ENCODE data around the gene VDR. TPM values are rescaled to one million over a fixed set of nuclear protein-coding genes. Genes with fewer than 3 reads are reported as not detected.
A peak's percentile ranks its signal among the peaks of the same experiment; 100 is the strongest.

Gene VDR
- total RNA-seq, 4 donors from 2014 or later = 62.3 to 191 (median 117) TPM

DNA sequence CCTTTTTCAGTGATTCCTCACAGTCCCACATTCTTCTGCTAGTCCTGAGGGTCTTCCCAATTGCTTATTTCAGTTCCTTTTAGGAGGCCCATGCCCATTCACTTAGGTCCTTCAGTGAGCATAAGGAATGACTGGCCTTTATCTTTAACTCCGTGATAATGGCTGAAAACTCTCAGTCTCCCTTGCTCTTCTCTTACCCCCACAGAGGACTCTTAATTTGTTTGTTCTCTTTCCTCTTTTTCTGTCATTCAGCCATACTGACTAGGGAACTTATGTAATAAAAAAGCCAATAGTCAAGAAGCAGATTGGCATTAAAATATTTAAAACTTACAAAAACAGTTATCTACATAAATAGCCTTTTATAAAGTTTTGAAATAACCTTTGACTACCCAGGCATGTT lies 17.1 kb upstream of the VDR start:
- TF ChIP-seq, protein P1, sequence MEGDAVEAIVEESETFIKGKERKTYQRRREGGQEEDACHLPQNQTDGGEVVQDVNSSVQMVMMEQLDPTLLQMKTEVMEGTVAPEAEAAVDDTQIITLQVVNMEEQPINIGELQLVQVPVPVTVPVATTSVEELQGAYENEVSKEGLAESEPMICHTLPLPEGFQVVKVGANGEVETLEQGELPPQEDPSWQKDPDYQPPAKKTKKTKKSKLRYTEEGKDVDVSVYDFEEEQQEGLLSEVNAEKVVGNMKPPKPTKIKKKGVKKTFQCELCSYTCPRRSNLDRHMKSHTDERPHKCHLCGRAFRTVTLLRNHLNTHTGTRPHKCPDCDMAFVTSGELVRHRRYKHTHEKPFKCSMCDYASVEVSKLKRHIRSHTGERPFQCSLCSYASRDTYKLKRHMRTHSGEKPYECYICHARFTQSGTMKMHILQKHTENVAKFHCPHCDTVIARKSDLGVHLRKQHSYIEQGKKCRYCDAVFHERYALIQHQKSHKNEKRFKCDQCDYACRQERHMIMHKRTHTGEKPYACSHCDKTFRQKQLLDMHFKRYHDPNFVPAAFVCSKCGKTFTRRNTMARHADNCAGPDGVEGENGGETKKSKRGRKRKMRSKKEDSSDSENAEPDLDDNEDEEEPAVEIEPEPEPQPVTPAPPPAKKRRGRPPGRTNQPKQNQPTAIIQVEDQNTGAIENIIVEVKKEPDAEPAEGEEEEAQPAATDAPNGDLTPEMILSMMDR (IDR thresholded peaks at IDR 0.05) = no peak
- TF ChIP-seq POLR2A (IDR thresholded peaks at IDR 0.05) = no peak
- no peak for TF ChIP-seq EP300 (IDR thresholded peaks at IDR 0.05; ENCODE audit: low read depth)
- TF ChIP-seq POLR2AphosphoS5 (IDR thresholded peaks at IDR 0.05) = no peak
- Histone ChIP-seq H3K4me3 (no peak overlapping the region), H3K27me3 (no peaks in the 10 kb centered on the region), H3K4me1 (no peaks in the 10 kb centered on the region), H3K36me3 (no peaks in the 10 kb centered on the region), H3K27ac (no peak overlapping the region), H3K9me3 (no peaks in the 10 kb centered on the region)
- intact Hi-C loops (cut with DNase I; ENCODE audit: low total_unique reads) = no loop called here
- no peak for DNase-seq
- 71% methylated on average over 1 of the region's 1 CpG; no CpG with 5 or more reads in 1 of the 2 donors for WGBS, 2 donors (ENCODE audit: low coverage in 1 of 2)
- in situ Hi-C loops (cut with MboI; ENCODE audit: low pct_ligation_motif_present in 1 of 4, low pct_unique_long_range_greater_than_20kb in 1 of 4, low sequenced_read_pairs in 3 of 4) = no loop called here

DNA sequence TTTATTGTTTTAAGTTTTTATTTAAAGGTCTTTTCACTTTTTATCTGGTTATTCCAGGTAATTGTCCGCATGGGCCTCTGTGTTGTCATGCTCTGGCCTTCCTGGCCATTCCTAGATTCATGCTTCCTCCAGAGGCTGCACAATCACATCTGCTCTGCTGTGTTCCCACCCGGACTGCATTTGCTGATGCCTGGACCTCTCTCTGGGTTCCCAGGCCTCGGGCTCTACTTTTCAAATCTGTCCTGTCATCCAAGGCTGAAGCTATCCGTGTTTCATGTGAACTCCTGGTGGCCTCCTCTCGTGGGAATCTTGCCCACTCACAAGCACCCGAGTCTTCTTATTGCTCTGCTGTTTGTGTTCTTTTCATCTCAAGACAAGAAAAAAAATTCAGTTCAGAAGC lies 16.1 kb upstream of the VDR start:
- intact Hi-C loops (cut with DNase I; ENCODE audit: low total_unique reads) = no loop called here
- Histone ChIP-seq H3K27ac (no peak overlapping the region), H3K4me1 (no peaks in the 10 kb centered on the region), H3K27me3 (no peaks in the 10 kb centered on the region), H3K4me3 (no peak overlapping the region), H3K9me3 (no peaks in the 10 kb centered on the region), H3K36me3 (no peaks in the 10 kb centered on the region)
- 65% methylated on average over 6 of the region's 6 CpGs for WGBS, 2 donors (ENCODE audit: low coverage in 1 of 2)
- DNase-seq = no peak
- TF ChIP-seq EP300 (IDR thresholded peaks at IDR 0.05; ENCODE audit: low read depth) (no peak), POLR2A (IDR thresholded peaks at IDR 0.05) (no peak), POLR2AphosphoS5 (IDR thresholded peaks at IDR 0.05) (no peak)
- TF ChIP-seq, protein P1 (IDR thresholded peaks at IDR 0.05) = no peak
- in situ Hi-C loops (cut with MboI; ENCODE audit: low pct_ligation_motif_present in 1 of 4, low pct_unique_long_range_greater_than_20kb in 1 of 4, low sequenced_read_pairs in 3 of 4) = no loop called here

DNA sequence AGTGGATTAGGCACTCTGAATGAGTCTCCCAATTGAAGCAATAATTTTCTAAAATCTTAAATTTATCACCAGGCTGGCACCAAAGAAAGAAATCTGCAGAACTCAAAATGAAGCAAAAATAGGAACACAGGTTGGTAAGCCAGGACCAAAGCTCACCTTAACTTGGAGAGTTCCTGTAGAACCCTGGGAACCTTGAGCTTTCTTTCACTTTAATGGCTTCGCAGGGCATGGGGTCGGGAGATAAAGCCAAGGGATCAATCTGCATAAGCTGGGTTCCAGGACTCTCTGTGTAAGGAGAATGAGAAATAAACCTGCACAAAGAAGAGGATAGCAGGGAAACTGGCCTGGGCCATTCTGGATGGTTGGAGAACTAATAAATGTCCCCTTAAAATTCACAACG lies 8.3 kb upstream of the VDR start:
- Histone ChIP-seq H3K27ac (peak overlapping the region; percentile 23 to 63 (median 54)), H3K36me3 (no peaks in the 10 kb centered on the region), H3K4me3 (no peak overlapping the region), H3K9me3 (no peaks in the 10 kb centered on the region), H3K27me3 (peaks cover 3% of the 10 kb centered on the region), H3K4me1 (peaks cover 0 to 27% (median 5%) of the 10 kb centered on the region in 4 donors)
- 42 to 58% methylated on average over 3 of the region's 3 CpGs for WGBS, 2 donors (ENCODE audit: low coverage in 1 of 2)
- TF ChIP-seq, protein P1 (IDR thresholded peaks at IDR 0.05) = no peak
- TF ChIP-seq POLR2A (IDR thresholded peaks at IDR 0.05) (no peak), EP300 (IDR thresholded peaks at IDR 0.05; ENCODE audit: low read depth) (no peak), POLR2AphosphoS5 (IDR thresholded peaks at IDR 0.05) (no peak)
- in situ Hi-C loops (cut with MboI; ENCODE audit: low pct_ligation_motif_present in 1 of 4, low pct_unique_long_range_greater_than_20kb in 1 of 4, low sequenced_read_pairs in 3 of 4) = no loop called here
- no peak for DNase-seq
- intact Hi-C loops (cut with DNase I; ENCODE audit: low total_unique reads) = no loop called here

DNA sequence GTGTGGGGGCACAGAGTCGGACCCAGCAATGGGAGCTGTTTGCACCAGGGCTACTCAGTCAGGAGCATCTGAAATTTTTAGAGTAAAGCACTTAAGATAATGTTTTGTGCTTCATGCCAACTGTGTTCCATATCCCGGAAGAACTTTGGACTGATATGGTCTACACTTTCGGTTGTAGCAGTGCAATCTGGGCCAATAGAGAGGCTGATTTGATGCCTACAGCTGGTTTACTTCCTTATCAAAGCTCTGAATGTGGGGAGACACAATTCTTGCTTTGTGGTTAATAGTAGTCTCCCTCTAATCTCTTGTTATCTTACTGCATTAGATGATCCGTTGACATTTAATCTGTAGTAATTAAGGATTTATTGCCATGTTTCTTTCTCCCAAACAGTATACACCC lies 7.8 kb upstream of the VDR start:
- DNase-seq = no peak
- in situ Hi-C loops (cut with MboI; ENCODE audit: low pct_ligation_motif_present in 1 of 4, low pct_unique_long_range_greater_than_20kb in 1 of 4, low sequenced_read_pairs in 3 of 4) = no loop called here
- H3K4me3 ChIP-seq = no peak overlapping the region
- TF ChIP-seq EP300 (IDR thresholded peaks at IDR 0.05; ENCODE audit: low read depth) (no peak), POLR2AphosphoS5 (IDR thresholded peaks at IDR 0.05) (peak in 1 of 3 donors; percentile 44)
- TF ChIP-seq, protein P1 (IDR thresholded peaks at IDR 0.05) = no peak
- peaks cover 3% of the 10 kb centered on the region for H3K27me3 ChIP-seq
- peak overlapping the region; percentile 50 to 63 (median 54) for H3K27ac ChIP-seq
- H3K9me3 ChIP-seq = no peaks in the 10 kb centered on the region
- WGBS, 2 donors (ENCODE audit: low coverage in 1 of 2) = 44 to 49% methylated on average over 3 to 4 of the region's 4 CpGs
- peaks cover 0 to 32% (median 10%) of the 10 kb centered on the region in 4 donors for H3K4me1 ChIP-seq
- no peaks in the 10 kb centered on the region for H3K36me3 ChIP-seq
- intact Hi-C loops (cut with DNase I; ENCODE audit: low total_unique reads) = no loop called here

Measured in transverse colon (tissue), 4 donors.